ENCODE results near the gene UBE2R2.
"Not testable (repeated sequence)": the region's sequence is repeated elsewhere in the genome, so short reads cannot be mapped to it uniquely, and the experiment has no call there.

UBE2R2 gene

DNA sequence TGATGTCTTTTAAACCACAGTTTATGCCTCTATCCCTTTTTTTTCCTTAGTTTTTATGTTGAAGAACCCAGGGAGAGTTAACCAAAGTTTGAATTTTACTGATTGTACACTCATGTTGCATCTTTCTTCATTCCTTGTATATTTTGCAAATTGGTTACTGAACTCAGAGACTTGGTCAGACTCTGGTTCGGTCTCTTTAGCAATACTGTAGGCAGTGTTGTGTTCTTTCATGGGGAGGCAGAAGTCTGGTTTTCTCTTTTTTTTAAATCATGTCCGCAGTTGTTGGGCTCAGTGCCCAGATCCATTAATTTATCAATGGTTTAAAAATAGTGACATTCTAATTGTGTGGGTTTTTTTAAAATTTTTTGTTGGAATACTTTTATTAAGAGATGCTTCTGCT, 23.4 kb downstream of the UBE2R2 start:
- DNase-seq (ENCODE audit: low read depth in 2 of 2) = no peak

DNA sequence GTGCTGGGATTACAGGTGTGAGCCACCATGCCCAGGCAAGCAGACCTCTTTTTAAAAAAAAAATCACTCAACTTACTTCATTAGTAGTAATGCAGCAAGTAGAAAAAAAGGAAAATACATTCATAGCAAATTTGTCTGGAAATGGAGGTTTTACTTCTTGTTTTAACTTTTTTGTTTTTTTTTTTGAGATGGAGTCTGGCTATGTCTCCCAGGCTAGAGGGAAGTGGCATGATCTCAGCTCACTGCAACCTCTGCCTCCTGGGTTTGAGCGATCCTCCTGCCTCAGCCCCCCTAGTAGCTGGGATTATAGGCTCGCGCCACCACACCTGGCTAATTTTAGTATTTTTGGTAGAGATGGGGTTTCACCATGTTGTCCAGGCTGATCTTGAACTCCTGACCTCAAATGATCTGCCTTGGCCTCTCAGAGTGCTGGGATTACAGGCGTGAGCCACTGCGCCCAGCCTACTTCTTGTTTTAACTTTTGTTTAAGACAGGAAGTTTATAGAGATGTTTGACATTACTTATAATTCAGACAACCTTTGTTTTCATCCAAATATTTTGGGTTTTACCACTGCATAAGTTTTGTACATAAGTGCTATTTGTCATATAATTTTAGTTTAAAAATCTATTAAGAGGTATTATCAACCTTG, 26.5 kb downstream of the UBE2R2 start:
- no peak for DNase-seq (ENCODE audit: low read depth in 2 of 2)

DNA sequence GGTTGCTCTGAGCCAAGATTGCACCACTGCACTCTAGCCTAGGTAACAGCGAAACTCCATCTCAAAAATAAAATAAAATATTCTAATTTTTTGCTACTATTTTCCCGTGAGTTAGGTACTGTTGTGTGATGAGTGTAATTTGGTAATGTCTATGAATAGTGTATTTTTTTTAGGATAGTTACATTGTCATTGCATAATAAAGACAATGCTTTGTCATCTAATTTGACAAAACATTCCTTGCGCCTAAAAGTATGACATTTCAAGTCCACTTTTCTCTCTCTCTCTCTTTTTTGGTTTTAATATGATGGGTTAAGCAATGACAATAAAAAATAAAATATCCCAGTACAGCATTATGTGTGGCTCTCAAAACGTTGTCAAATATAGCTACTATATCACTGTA, 29.3 kb downstream of the UBE2R2 start:
- DNase-seq (ENCODE audit: low read depth in 2 of 2) = no peak

DNA sequence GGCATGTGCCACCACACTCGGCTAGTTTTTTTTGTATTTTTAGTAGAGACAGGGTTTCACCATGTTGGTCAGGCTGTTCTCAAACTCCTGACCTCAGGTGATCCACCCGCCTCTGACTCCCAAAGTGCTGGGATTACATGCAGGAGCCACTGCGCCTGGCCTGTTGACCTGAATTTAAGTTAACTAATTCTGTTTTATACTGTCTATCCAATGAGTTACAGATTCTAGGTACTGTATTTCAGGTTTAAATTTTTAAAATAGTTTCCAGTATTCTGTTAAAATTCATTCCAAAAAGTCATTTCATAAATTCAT, 30.9 kb downstream of the UBE2R2 start:
- not testable (repeated sequence) for DNase-seq (ENCODE audit: low read depth in 2 of 2)

DNA sequence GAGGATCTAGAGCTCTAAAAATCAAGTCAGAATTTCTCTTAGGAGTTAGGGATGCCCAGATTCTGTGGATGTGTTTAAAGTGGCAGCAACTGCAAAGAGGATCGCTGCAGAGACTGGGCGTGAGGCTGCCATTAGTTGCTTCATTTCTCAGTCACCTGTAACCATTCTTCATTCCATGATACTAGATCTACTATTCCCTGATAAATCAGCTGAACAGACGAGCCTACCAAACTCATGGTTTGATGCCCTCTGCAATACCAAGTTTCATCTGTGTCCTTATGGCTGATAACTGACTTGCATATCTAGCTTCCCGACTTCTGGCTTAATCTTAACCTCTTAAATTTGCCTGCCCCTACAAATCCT, 33.3 kb downstream of the UBE2R2 start:
- DNase-seq (ENCODE audit: low read depth in 2 of 2) = no peak

DNA sequence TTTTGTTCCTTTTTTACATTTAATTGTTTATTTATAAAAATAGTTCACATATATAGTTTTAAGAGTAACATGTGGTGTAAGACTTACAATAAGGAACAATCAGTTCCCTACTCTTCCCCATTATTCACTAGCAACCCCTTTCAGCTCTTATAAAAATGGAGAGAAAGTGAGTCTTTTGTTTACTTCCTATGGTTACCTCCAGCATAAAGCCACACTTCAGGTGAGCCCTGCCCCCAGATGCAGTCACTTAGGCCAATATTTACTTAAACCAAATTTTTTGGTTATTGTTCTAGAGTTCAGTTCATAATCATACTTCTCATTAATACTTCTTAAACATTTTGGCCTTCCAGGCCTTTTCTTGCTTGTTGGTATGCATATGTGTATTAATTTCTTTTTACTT, 33.7 kb downstream of the UBE2R2 start:
- no peak for DNase-seq (ENCODE audit: low read depth in 2 of 2)

DNA sequence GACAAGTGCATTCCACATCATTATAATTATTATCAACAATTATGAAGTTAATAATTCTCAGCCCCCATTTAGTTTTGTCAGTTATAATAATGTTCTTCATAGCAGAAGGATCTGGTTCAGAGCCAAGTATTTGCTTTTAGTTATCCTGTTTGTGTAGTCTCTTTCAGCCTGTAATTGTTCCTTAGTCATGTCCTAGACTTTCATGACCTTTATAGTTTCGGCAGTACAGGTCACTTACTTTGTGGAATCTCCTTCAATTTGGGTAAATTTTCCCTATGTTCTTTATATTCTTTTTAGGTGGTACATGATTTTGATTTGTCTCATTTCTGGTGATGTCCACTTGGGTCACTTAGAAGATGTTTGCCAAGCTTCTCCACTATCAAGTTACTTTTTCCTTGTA, 34.3 kb downstream of the UBE2R2 start:
- DNase-seq (ENCODE audit: low read depth in 2 of 2) = no peak

DNA sequence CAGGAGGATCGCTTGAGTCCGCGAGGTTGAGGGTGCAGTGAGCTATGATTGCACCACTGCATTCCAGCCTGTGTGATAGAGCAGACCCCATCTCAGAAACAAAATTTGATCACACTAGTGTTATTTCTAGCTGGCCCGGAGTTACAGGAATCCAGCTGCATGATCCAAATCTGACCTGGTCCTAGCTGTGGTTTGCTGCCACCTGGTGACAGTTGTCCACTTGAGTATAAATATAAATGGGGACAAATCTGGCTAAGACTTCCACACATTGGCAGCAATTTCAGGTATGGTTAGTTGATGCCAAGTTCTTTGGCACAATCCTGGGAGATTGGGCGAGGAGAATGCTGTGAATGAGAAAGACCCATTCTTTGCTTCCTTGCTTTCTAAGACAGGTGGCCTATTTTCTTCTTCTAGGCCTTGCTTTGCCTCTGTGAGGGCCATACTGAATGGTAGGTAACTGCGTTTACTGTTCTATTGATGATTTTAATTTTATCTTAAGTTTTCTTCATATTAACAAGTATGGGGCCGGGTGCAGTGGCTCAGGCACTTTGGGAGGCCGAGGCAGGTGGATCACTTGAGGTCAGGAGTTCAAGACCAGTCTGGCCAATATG, 35.4 kb downstream of the UBE2R2 start:
- peak; percentile 7 to 18 for DNase-seq (ENCODE audit: low read depth in 2 of 2)

DNA sequence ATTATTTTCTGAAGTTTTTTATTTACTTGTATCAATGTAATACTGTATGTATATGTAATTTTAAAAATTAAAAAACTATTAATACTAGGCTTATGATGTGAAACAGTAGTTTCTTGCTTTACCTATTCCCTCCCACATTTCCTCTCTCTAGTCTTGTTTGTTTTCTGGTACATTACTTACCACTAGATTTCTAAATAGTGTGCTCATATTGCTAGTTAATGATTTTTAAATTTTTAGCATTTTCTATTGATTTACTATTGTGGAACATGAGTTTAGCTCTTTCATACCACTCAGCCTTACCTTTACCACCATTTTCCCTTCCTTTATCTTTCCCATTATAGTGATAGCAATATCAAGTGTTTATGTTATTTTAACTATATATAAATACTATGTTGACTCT, 39.3 kb downstream of the UBE2R2 start:
- DNase-seq (ENCODE audit: low read depth in 2 of 2) = no peak

DNA sequence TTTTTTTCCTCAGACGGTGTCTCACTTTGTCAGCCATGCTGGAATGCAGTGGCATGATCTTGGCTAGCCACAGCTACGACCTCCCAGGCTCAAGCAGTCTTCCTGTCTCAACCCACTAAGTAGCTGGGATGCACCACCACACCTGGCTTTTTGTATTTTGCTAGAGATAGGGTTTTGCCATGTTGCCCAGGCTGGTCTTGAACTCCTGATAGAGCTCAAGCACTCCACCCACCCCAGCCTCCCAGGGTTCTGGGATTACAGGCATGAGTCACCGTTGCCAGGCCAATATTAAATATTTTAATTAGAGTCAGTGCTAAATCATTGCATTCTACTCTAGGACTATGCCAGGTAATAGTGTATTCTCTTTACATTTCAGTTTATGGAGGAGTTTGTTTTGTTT, 41.5 kb downstream of the UBE2R2 start:
- DNase-seq (ENCODE audit: low read depth in 2 of 2) = no peak

DNA sequence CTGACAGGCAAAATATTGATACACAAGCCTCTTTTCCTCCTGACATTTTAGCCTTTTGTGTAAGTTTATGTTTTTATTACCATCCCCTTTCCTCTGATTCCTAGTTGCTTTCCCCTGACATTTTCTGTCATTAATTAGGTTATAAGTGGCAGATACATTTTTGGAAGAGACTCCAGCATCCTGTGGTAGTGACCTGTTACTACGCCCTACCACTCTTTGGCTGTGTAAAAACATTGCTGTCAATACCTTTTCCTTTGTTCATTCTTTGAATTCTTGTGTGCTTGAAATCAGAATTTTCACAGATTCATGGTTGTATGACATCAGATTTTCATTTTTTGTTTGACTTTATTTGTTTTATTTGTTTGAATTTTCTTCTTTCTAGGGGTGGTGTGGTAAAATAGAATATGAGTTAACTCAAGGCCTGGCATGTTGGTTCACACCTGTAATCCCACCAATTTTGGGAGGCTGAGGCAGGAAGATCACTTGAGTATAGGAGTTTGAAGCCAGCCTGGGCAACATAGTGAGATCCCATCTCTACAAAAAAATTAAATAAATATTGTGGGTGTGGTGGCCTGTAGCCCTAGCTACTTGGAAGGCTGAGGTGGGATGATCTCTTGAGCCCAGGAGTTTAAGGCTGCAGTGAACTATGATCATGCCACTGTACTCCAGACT, 43.4 kb downstream of the UBE2R2 start:
- no peak for DNase-seq (ENCODE audit: low read depth in 2 of 2)

DNA sequence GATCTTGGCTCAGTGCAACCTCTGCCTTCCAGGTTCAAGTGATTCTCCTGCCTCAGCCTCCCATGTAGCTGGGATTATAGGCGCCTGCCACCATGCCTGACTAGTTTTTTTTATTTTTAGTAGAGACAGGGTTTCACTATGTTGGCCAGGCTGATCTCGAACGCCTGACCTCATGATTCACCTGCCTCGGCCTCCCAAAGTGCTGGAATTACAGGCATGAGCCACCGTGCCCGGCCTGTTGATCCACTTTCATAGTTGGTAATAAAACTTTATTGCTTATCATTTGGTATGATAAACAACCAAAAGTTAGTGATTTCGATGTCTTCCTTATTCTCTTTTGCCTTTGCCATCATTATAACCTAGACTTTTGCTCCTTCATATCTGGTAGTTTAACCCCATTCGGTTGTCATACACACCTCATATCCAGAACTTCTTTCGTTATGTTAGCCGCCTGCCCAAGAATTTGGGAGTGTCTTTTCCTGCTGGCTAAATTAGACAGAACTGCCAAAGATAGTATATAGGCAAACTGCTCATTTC, 45.0 kb downstream of the UBE2R2 start:
- no peak for DNase-seq (ENCODE audit: low read depth in 2 of 2)

DNA sequence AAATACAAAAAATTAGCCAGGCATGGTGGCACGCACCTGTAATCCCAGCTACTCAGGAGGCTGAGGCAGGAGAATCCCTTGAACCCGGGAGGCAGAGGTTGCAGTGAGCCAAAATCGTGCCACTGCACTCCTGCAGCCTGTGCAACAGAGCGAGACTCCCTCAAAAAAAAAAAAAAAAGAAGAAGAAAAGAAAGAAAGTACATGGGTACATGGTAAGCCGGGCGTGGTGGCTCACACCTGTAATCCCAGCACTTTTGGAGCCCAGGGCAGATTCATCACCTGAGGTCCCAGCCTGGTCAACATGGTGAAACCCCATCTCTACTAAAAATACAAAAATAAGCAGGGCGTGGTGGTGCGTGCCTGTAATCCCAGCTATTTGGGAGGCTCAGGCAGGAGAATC, 46.1 kb downstream of the UBE2R2 start:
- DNase-seq (ENCODE audit: low read depth in 2 of 2) = not testable (repeated sequence)

DNA sequence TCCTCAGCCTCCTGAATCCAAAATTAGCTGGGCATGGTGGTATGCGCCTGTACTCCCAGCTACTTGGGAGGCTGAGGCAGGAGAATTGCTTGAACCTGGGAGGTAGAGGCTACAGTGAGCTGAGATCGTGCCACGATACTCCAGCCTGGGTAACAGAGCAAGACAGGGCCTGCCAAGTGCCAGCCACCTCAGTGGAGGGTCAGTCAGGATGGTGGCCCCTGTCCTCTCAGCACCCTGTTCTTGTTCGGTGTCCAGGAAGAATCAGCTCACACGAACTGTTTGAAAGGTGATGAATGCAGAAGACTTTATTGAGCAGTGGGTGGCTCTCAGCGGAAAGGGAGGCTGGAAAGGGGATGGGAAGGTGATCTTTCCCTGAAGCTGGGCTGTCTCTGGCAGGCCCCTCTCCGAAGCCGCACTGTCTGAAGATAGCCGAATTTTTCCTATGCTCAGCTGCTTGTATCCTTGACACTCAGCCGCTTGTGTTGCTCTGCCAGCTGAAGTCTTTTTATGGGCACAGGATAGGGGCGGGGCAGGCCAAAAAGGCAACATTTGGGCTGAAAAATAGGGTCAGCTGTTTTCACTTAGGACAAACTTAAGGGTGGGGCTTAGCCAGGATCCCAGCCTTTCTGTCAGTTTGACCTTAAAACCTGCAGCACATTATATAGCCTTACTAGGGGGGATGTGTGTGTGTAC, 50.9 kb downstream of the UBE2R2 start:
- DNase-seq (ENCODE audit: low read depth in 2 of 2) = no peak

DNA sequence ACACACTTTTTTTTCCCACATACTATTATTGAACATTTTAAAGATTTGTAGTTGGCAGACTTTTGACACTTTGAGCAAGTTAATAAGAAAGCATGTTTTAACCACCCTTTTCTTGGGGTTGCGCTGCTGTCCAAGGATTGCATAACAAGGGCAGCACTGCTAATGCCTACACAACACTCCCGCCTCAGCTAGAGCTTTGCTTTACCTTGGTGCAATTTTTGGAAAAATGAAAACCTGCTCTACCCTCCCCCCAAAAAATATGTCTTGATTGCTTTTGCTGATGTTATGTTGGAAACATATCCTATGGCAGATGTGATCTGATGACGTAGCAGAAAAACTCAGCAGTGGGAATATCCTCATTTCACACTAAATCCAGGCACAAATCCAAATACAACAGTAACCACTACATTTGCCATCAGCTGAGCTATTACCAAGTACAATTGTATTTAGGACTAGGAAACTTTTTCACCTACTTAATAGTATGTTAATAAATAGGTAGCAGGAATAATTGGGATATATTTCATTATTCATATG, 51.5 kb downstream of the UBE2R2 start:
- no peak for DNase-seq (ENCODE audit: low read depth in 2 of 2)

DNA sequence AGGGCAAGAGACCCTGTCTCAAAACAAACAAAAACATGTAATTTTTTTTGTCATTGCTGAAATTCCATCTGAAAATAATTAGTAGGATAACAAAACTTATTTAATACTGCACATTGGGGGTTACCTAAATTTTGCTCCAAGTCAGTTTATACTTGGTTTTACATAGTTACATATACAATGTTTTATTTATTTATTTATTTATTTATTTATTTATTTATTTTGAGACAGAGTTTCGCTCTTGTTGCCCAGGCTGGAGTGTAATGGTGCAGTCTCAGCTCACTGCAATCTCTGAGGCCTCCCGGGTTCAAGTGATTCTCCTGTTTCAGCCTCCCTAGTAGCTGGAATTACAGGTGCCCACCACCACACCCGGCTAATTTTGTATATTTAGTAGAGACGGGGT, 52.3 kb downstream of the UBE2R2 start:
- not testable (repeated sequence) for DNase-seq (ENCODE audit: low read depth in 2 of 2)

DNA sequence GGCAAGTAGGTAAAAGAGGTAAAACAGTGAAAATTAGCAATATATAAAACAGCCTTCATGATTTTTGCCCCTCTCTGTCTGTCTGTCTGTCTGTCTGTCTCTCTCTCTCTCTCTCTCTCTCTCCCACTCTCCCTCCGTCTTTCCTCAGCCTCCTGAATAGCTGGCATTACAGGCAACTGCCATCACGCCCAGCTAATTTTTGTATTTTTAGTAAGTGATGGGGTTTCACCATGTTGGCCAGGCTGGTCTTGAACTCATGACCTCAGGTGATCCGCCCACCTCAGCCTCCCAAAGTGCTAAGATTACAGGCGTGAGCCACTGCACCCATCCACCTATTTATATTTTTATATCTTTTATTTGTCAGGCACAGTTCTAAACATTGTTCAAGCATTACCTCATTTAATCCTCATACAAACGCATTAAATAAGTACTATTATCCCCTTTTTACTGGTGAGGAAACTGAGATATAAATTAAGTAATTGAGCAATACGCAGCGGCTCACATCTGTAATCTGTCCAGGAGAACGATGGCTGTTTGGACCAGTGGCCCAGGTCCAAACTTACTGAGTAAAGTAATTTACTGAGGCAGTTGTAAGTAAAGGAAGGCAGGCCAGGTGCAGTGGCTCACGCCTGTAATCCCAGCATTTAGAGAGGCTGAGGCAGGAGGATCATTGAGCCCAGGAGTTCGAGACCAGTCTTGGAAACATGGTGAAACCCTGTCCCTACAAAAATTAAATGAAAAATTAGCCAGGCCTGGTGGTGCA, 60.9 kb downstream of the UBE2R2 start:
- no peak for DNase-seq (ENCODE audit: low read depth in 2 of 2)

DNA sequence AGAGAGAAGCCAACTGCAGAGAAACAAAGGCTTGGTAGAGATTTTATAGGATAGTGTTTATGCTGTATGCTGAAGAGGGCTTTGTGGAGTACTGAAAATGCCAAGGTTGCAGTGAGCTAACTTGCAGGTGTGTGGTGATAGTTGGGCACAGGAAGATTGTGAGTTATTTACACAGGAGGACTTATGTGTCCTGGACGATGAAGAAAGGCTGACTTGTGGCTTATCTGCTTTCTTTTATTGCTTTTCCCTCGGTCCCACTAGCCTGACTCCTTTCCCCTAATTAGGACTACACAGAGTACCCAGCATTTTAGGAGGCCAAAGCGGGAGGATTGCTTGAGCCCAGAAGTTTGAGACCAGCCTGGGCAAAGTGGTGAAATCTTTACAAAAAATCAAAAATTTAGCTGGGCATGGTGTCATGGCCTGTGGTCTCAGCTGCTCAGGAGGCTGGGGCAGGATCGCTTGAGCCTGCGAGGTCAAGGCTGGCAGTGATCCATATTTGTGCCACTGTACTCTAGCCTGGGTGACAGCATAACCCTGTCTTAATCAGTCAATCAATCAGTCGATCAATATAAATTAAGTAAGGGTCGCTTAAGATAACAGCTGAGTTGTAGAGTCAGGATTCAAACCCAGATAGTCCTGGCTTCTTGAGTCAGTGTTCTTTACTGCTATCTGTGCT, 61.9 kb downstream of the UBE2R2 start:
- DNase-seq (ENCODE audit: low read depth in 2 of 2) = no peak

DNA sequence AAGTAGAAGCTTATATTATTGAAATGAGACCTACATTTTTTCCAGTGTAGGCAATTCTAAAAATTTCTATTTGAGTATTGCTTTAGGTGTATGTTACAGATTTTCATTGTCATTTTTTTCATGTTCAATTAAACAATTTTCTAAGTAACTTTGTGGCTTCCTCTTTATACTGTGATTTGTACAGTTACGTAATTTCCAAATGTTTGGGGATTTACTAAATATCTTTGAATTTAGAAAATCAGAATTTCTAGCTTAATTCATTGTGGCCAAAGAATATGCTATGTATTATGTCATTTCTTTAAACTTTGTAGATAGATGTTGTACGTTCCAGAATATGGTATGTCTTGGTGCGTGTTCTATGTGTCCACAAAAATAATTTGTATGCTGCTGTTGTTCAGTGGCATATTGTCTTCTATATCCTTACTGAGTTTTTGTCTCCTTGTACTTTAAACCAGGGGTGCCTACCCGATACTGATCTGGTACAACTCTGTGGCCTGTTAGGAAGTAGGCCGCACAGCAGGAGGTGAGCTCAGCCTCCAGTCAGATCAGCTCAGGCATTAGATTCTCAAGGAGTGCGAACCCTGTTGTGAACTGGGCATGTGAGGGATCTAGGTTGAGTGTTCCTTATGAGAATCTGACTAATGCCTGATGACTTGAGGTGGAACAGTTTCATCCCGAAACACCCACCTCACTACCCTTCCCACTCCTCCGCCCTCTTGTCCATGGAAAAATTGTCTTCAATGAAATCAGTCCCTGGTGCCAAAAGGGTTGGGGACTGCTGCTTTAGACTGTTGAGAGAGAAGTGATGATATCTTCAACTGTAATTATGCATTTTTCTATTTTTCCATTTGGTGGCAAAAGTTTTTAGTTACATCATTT, 63.5 kb downstream of the UBE2R2 start:
- DNase-seq (ENCODE audit: low read depth in 2 of 2) = no peak

DNA sequence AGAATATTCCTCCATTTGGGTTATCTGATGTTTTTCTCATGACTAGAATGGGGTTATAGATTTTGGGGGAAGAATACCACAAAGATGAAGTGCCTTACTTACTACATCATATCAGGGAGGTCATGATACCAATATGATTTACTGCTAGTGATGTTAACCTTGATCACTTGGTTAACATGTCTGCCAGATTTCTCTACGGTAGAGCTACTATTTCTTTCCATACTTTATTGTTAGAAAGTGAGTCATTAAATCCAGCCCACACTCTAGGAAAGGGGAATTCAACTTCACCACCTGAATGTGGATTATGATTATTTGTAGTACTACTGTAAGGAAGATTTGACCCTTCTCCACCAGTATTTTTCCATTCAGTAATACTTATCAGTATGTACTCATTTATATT, 64.7 kb downstream of the UBE2R2 start:
- no peak for DNase-seq (ENCODE audit: low read depth in 2 of 2)

All from stimulated activated CD4-positive, alpha-beta T cell treated with anti-CD3 and anti-CD28 coated beads, Interleukin-1b, Interleukin-23, amount 100 ng/mL, for 1 hour (primary cell).